GM18873 (cell line): ENCODE measurements around the gene CYB561A3.
"Not testable (repeated sequence)": the region's sequence is repeated elsewhere in the genome, so short reads cannot be mapped to it uniquely, and the experiment has no call there.

Experiments
- ATAC-seq: cut with Tn5 transposase; IDR thresholded peaks from one replicate; pipeline ENCODE4 v1.9.1; 2021; ENCODE audit warnings: mild to moderate bottlenecking, moderate library complexity, moderate number of reproducible peaks; ENCODE audit not compliant: unreplicated experiment, low FRiP score

CYB561A3 gene

GRCh38 chr11:61361741-61362541 lies at the start of gene CYB561A3, which contains the start of gene TMEM138:
TSS of gene CYB561A3 (minus strand) at chr11:61361882. CDS start at chr11:61356713, 5,169 bp downstream.
TSS of gene TMEM138 (plus strand) at chr11:61362374. CDS start at chr11:61364391, 2,017 bp downstream.
- ATAC-seq, result peak; percentile 69

DNA sequence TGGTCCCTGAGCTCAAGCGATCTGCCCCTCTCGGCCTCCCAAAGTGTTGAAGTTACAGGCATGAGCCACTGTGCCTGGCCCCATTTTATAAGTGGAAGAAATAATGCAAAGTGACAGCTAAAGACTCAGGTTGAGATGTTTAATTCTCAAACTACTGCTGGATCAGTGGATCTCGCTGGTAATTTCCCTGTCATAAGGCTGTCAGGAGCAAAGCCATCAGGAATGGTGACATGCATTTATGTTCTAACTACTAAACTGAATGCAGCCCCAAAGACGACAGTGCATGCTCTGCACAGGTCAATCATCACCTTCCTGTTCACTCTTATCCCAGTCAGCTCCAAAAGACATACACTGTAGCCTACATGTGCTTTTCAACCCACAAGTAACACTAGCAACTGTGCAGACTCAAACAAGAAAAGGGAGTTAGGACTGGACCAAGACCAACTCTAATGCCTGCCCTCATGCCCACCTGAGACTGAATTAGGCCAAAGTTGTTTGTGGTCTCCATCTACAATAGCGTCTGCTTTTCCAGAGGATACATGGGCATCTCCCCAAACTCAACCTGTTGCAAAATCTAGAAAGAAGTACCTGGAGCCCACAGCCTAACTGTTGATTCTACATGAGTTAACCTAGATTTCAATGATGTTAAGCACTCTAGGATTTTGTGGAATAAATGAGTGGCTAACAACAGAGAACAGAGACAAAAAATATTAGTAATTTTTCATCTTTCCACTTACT lies 45.5 kb upstream of the CYB561A3 start:
- no peak for ATAC-seq

DNA sequence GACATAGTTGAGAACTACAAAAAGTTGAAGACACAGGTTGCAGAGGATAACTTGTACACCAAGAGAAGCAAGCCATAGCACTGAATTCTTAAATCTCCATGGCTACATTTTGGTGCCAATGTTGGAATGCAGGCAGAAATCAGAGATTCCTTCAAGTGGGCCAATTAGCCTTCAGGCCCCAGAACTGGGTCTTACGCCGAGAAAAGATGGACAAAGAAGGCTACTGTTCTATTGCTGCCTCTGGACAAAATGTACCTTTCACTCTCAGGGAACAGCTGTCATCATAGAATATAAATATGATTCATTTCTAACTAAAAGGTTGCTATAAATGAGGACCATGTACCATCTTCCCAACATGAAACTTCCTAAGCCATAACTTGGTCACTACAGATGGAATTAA lies 44.4 kb upstream of the CYB561A3 start:
- no peak for ATAC-seq

DNA sequence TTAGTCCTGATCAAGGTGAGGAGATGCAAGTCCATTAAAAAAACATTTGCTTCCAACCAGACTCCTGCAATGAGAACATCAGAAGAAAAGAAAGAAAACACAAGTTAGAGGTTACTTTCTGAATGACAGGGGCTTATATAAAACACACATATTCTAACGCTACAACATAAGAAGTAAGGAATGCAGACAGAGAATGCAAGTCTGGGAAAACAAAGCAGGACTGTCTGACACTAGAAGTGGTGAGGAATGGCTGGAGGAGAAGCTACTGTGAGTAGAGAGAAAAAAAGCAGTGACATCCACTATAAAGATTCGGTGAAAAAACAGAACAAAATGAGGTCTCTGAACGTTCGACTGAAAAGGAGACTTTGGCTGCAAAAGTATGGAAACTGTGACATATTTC lies 43.0 kb upstream of the CYB561A3 start:
- ATAC-seq, result no peak

DNA sequence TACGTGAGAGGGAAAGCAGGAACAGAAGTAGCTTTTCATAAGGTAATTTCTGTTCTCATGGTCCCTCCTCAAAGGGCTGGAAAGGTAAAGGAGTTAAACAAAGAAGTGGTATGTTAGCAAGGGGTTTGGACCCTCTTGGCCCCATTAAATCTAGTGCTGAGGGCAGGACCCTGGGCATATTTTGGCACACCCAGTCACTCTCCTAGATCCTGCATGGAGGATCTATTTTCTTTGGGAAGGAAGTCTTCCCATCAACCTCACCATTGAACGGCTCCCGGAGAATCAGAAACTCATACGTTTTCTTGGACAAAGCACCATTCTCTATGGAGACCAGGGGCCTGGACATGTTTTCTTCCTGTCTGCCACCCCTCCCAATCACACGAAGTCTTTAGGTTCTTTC lies 42.4 kb upstream of the CYB561A3 start:
- no peak for ATAC-seq

GRCh38 chr11:61403658-61404057 lies 42.0 kb upstream of the CYB561A3 start:
- no peak for ATAC-seq

GRCh38 chr11:61401573-61401972 lies 39.9 kb upstream of the CYB561A3 start:
- no peak for ATAC-seq

GRCh38 chr11:61401173-61401572 lies 39.5 kb upstream of the CYB561A3 start:
- no peak for ATAC-seq

DNA sequence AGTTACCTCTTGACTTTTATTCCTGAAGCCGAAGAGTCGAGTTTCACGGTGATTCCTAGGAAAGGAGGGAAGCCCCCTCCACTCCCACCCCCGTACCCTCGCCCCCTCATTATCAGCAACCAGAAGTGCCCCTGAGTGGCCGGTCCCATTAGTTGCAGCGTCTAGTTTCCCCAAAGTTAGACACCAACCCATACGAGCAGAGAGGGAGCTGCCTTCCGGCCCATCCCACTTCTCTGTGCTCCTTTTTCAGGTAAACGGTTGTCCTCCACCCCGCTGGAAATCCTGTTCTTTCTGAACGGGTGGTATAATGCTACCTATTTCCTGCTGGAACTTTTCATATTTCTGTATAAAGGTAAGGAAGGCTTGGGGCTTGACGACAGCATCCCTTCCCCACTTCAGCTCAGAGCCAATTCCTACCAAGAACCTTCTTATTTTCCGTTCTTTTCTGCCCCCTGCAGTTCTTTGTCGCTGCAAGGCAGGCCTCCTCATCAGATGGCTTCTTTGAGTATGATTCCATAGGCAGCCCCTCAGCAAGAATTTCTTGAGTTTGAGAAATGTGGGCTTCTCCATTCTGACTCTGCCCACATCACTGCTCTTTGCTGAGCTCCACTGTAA lies 31.4 kb upstream of the CYB561A3 start:
- no peak for ATAC-seq

GRCh38 chr11:61390161-61390560 lies 28.5 kb upstream of the CYB561A3 start:
- no peak for ATAC-seq

GRCh38 chr11:61384271-61385242 lies 22.9 kb upstream of the CYB561A3 start:
- ATAC-seq, result no peak

DNA sequence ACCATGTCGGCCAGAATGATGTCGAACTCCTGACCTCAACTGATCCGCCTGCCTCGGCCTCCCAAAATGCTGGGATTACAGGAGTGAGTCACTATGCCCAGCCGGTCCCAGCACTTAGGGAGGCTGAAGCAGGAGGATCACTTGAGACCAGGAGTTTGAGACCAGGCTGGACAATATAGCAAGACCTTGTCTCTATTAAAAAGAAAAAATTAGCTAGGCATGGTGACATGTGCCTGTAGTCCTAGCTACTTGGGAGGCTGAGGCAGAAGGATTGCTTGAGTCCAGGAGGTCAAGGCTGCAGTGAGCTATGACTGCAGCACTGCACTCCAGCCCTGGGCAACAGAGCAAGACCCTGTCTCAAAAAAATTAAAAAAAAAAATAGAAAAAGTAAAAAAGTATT lies 22.2 kb upstream of the CYB561A3 start:
- ATAC-seq, result not testable (repeated sequence)

DNA sequence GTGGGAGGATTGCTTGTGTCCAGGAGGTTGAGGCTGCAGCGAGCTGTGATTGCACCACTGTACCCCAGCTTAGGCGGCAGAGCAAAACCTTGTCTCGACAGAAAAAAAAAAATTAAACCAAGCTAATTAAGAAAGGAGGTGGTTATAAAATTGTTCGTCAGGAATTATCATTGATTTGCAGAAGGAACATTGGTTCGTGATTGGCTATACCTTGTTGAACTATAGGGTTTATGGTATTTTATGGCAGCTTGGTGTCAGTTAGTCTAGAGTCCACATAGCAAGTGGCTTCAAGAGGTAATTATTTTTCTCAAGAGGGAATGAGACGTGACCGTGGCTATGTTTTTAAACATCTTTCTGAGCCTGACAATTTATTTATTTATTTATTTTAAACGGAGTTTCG lies 19.2 kb upstream of the CYB561A3 start:
- ATAC-seq, result no peak

GRCh38 chr11:61378713-61379313 lies 17.1 kb upstream of the CYB561A3 start:
- no peak for ATAC-seq

- ATAC-seq, result no peak
Measured at GRCh38 chr11:61377461-61378160, 15.9 kb upstream of the CYB561A3 start.

DNA sequence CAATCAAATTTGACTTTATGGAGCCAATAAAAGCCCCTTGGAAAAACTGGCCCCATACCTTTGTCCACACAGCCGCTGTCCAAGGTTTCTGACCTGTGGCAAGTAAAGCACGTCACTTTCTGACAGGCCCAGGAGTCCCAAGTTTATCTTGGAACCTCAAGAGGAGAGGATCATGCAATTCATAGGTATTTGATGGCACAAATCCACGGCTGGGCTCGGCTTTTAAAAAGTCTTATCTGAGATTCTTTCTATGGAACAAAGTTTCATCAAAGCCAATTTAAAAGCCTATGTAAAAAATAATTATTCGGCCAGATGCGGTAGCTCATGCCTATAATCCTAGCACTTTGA lies 14.1 kb upstream of the CYB561A3 start:
- no peak for ATAC-seq

DNA sequence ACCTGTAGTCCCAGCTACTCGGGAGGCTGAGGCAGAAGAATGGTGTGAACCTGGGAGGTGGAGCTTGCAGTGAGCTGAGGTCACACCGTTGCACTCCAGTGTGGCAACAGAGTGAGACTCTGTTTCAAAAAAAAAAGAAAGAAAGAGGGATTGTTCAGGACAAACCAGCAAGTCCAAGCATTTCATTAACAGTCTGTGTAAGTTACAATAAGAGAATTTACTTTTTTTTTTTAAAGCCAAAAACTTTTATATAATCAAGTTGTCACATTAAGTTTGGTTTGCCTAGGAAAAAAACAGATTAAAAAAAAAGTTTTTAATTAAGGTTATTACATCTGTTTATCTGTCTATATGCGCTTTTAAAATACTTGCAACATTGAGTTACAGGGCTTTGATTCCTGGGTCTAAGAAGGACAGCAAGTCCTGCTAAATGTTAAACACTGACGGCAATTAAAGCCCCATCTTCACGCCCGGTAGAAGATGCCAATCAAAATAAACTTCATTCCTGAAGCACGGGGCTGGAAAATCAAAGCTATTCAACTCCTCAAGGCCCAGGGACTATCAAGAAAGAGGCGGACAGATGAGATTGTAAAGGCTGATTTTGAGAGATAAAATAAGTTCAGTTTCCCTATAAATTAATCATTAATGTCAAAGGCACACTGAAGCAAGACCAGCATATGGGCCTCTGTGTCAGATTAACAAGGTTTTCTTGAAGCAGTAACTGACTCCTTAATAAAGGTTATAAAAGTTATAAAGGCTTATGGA lies 11.2 kb upstream of the CYB561A3 start:
- no peak for ATAC-seq

DNA sequence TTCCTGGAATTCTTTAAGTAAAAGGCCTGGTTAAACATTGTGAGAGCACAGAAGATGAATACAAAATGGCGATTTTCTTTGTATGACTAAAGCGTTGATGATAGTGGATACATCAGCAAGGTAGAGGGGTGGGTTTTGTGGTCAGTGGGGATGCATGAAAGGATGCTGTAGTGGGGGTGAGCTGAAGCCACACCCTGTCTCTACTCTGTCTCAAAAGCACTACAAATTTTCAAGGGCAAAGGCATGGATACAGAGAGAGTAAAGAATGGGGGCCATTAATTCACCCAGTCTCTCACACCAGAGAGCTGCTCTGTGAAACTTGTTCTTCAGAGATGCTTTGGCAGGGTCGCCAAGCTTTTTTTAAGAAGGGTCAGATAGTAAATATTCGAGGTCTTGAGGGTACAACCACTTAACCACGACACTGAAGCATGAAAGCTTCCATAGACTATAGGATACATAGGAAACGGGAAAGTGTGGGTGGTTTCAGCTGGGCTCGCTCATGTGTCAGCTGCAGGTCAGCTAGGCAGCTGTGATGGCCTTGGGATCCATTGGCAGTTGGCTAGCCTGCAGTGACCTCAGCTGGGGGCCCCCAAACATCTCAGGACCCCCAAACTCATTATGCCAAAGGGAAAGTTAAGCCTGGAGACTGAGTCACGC lies 8.8 kb upstream of the CYB561A3 start:
- ATAC-seq, result no peak
